Hepatocyte (in vitro differentiated cells): Measurements from ENCODE around the gene ZFAND2A.

ENCODE experiments used
- EZH2 ChIP-seq: fragments of 200-600 bp; sonication (generic); IDR thresholded peaks from 2 replicates; pipeline ENCODE4 v1.6.1; 2016; ENCODE audit warnings: antibody characterized with exemption, mild to moderate bottlenecking, borderline replicate concordance
- EZH2phosphoT487 ChIP-seq: fragments of 200-600 bp; sonication (generic); IDR thresholded peaks from one replicate; pipeline ENCODE4 v1.6.1; 2018; ENCODE audit warnings: antibody characterized with exemption, mild to moderate bottlenecking, low read depth, moderate library complexity; ENCODE audit not compliant: unreplicated experiment, severe bottlenecking
- TF ChIP-seq, protein P1 (sequence below): fragments of 200-600 bp; sonication (generic); IDR thresholded peaks from 2 replicates; pipeline ENCODE4 v1.5.1; 2016; ENCODE audit warnings: antibody characterized with exemption, mild to moderate bottlenecking; ENCODE audit not compliant: poor library complexity

DNA sequence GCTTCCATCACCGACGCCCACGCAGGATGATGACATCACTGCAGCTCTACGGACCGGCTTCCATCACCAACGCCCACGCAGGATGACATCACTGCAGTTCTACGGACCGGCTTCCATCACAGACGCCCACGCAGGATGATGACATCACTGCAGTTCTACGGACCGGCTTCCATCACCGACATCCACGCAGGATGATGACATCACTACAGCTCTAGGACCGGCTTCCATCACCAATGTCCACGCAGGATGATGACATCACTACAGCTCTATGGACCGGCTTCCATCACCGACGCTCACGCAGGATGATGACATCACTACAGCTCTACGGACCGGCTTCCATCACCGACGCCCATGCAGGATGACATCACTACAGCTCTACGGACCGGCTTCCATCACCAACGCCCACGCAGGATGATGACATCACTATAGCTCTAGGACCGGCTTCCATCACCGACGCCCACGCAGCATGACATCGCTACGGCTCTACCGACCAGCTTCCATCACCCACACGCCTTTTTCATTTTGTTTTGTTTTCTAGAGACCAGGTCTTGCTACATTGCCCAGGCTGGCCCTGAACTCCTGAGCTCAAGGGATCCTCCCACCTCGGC is 42.6 kb downstream of the ZFAND2A start:
- TF ChIP-seq, protein P1, sequence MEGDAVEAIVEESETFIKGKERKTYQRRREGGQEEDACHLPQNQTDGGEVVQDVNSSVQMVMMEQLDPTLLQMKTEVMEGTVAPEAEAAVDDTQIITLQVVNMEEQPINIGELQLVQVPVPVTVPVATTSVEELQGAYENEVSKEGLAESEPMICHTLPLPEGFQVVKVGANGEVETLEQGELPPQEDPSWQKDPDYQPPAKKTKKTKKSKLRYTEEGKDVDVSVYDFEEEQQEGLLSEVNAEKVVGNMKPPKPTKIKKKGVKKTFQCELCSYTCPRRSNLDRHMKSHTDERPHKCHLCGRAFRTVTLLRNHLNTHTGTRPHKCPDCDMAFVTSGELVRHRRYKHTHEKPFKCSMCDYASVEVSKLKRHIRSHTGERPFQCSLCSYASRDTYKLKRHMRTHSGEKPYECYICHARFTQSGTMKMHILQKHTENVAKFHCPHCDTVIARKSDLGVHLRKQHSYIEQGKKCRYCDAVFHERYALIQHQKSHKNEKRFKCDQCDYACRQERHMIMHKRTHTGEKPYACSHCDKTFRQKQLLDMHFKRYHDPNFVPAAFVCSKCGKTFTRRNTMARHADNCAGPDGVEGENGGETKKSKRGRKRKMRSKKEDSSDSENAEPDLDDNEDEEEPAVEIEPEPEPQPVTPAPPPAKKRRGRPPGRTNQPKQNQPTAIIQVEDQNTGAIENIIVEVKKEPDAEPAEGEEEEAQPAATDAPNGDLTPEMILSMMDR, result no peak
- TF ChIP-seq EZH2phosphoT487 (no peak), EZH2 (no peak)
